Stimulated activated CD8-positive, alpha-beta memory T cell treated with anti-CD3 and anti-CD28 coated beads, Interleukin-15, amount 100 ng/mL, for 48 hours (primary cell): Measurements from ENCODE around the gene OR2Y1.
"Not testable (repeated sequence)": the region's sequence is repeated elsewhere in the genome, so short reads cannot be mapped to it uniquely, and the experiment has no call there.

Source experiments
- DNase-seq, 2 donors: peaks; one replicate each; pipeline ENCODE4 v3.0.0-alpha.2; 2020; ENCODE audit warnings: low read depth in 2 of 2

The OR2Y1 gene

DNA sequence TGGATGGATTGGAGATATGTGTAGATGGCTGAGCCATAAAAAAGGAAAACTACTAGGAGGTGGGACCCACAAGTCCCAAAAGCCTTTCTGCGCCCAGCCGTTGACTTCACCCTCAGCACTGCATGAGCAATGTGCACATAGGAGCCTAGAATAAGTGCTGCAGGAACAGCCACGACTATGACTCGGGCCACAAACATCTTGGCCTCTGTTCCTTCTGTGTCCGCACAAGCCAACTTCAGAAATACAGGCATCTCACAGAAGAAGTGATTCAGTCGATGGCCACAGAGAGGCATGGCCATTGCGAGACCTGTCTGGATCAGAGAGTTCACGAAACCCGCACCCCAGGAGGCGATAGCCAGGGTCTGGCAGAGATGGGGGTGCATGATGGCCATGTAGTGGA is 587 bp downstream of the OR2Y1 start:
- no peak for DNase-seq

DNA sequence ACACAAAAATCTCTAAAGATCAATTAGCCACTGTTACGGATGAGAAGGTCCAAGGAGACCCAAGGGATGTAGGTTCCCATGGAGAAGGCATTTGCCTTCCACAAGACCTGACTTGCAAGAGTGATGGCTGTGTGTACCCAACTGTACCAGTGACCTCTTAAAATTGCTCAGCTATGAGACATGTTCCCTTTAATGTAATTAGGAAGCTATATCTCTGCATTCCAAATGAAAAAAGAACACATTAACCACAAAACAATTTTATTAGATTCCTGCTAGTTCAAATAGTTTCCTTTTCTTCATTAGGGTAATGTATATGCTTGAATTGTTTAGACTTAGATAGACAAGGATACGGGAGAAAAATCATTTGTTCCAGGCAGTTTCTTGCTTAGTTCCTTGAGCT is 3.3 kb downstream of the OR2Y1 start:
- DNase-seq: no peak

DNA sequence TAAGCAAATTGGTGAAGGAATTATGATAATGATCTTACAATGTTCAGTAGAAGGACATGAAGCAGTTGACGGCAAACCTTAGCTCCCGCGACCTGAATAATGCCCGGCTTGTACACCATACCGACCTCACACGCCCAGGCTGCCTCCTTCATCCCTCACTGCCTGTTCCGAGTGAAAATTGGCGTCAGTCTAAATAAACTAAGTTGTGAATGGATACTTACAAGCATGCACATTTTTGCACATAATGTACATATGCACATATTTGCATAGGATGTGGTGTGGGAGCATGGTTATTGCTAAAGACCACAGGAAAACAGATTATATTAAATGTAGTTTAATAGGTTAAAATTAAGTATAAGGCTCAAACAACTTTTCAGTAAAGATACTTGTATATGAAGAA is 14.9 kb downstream of the OR2Y1 start:
- no peak for DNase-seq

- no peak for DNase-seq
Measured at GRCh38 chr5:180723936-180724335, 15.9 kb downstream of the OR2Y1 start.

GRCh38 chr5:180720486-180720885 is 19.4 kb downstream of the OR2Y1 start:
- no peak for DNase-seq

- DNase-seq: no peak
Measured at GRCh38 chr5:180719781-180720180, 20.1 kb downstream of the OR2Y1 start.

DNA sequence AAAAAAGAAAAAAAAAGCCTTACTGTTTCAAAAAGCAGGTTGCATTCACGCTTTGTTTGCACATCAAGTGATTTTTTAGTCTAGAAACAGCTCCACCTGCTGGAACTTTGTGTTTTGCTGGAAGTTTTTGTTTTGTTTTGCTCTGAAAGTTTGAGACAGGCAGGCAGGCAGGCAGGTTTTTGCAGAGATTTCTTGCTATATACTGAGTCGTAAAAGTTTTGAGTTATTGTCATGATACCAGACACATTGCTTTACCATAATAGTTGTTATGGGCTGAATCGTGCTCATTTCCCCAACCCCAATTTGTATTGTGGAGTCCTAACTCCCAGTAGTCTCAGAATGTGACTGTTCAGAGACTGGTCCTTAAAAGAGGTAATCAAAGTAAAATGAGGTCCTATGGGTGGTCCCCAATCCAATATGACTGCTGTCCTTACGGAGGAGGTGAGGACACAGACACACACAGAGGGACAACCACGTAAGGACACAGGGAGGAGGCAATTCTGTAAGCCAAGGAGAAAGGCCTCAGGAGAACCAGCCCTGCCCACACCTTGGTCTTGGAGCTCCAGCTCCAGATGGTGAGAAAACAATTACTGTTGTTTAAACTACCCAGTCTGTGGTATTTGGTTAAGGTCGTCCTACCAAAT is 20.9 kb downstream of the OR2Y1 start:
- DNase-seq: no peak

GRCh38 chr5:180717989-180718388 is 21.9 kb downstream of the OR2Y1 start:
- DNase-seq: no peak

GRCh38 chr5:180704362-180704761 is 35.5 kb downstream of the OR2Y1 start:
- DNase-seq: no peak

- DNase-seq: no peak
Measured at GRCh38 chr5:180703912-180704311, 35.9 kb downstream of the OR2Y1 start.

DNA sequence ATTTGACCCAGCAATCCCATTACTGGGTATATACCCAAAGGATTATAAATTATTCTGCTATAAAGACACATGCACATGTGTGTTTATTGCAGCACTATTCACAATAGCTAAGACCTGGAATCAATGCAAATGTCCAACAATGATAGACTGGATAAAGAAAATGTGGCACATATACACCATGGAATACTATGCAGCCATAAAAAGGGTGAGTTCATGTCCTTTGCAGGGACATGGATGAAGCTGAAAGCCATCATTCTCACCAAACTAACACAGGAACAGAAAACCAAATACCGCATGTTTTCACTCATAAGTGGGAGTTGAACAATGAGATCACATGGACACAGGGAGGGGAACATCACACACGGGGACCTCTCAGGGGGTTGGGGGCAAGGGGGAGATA is 36.5 kb downstream of the OR2Y1 start:
- not testable (repeated sequence) for DNase-seq

GRCh38 chr5:180700440-180700839 is 39.4 kb downstream of the OR2Y1 start:
- not testable (repeated sequence) for DNase-seq

DNA sequence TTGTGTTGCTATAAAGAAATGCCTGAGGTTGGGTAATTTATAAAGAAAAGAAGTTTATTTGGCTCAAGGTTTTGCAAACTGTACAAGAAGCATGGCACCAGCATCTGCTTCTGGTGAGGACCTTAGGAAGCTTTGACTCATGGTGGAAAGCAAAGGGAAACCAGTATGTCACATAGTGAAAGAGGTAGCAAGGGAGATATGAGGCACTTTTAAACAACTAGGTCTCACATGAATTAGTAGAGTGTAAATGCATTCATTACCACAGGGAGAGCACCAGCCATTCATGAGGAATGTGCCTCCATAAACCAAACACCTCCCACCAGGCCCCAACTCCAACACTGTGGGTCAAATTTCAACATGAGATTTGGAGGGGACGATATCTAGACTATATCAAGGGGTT is 40.8 kb downstream of the OR2Y1 start:
- DNase-seq: no peak

DNA sequence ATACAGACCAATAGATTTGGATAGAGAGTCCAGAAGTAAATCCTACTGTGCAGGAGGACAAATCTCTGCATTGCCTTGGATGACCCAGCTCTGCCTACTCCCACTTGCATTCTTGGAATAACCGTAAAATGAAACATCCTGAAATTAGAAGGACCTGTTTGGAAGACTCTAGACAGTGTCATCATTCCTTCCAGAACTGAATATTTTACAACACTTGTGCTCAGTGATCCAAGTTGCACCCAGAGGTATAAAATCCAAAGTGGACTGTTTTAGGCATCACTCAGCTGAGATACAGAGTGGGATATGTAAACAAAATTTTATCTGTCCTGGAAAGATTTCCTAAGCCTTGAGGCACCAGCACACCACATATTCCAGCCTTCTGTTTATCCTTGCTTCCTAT is 43.7 kb downstream of the OR2Y1 start:
- no peak for DNase-seq

GRCh38 chr5:180692429-180692828 is 47.4 kb downstream of the OR2Y1 start:
- DNase-seq: no peak

DNA sequence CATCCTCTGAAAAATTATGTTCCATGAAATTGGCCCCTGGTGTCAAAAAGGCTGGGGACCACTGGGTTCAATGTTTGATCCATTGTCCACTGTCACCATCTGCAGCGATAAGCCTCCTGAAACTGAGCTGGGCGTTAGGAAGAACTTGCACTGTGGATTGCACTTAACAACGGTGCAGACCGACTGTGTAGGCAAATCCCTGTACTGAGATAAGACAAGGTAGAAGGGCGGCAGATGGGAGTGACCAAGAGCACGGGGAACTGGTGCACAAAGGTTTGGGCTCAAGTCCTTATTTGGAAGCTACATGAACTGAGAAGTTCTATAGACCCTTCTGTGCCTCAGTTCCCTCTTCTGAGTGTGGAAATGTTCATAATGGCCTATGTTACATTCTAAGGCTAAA is 48.8 kb downstream of the OR2Y1 start:
- DNase-seq: no peak

DNA sequence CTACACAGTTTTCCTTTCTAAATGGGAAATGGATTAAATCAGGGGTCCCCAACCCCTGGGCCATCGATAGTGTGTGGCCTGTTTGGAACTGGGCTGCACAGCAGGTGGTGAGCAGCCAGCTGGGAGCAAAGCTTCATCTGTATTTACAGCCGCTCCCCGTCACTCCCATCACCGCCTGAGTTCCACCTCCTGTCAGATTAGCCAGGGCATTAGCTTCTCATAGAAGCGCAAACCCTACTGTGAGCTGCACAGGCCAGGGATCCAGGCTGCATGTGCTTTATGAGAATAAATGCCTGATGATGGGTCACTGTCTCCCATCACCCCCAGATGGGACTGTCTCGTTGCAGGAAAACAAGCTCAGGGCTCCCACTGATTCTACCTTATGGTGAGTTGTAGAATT is 49.3 kb downstream of the OR2Y1 start:
- DNase-seq: no peak

DNA sequence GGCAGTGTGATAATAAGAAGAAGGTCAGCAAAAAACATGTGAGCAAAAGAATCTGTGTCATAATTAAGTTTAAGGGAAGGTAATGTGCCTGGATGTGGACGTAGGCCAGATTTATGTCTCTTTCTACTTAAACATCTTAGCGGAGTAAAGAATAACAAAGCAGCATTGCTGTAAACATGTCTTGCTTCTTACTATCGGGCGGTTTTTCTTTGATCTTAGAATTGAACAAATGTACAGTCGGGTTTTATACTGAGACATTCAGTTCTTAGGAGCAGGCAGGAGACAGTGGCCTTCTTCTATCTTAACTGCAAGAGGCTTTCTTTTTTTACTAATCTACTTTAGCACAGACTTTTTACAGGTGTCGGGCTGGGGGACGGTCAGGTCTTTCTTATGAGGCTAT is 50.1 kb downstream of the OR2Y1 start:
- DNase-seq: no peak
